ENCODE measurements around the gene EFNA2. TPM values are rescaled to one million over a fixed set of nuclear protein-coding genes. Genes with fewer than 3 reads are reported as not detected.
A peak's percentile ranks its signal among the peaks of the same experiment; 100 is the strongest.

EFNA2 gene
- total RNA-seq, 1 experiment from 2014 or later: 11.4 TPM

DNA sequence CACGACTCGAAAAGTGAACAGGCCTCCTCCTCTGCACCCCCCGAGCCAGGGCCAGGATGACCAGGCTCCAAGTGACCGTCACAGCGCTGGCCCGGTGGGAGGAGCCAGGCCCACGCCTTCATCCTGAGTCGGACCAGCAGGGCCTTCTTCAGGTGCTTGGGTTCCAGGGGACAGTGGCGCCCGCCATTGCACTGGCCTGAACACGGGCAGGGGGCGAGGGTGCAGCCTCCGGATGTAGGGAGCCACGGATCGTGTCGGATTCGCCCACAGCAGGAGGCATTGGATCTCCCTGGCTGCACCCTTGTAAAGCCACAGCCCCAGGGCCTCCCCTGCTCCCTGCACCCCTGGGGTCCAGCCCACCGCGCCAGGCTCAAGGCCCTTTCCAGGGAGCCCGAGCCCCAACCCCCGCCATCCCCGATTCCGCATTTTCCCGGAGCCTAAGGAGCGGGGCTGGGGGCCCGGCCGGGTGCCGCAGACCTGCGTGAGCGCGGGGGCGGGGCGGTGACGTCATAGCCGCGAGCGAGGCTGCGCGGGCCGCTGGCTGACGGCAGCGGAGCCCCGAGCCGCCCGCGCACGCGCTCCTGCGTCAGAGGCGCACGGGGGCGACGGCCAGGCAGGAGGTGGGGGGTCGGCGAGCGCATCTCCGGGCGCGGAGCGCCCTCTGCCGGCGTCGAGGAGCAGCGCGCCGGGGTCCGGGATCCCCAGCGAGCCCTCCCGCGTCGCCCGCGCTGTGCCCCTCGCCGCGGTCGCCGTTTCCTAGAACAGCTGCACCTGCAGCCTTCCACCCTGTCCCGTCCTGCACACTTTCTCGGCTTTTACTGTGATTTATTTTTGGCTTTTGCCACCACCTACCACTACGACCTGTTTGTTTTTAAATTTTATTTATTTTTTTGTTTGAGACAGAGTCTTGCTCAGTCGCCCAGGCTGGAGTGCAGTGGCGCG lies 45.6 kb upstream of the EFNA2 start (continued):
- TF ChIP-seq, protein P1, sequence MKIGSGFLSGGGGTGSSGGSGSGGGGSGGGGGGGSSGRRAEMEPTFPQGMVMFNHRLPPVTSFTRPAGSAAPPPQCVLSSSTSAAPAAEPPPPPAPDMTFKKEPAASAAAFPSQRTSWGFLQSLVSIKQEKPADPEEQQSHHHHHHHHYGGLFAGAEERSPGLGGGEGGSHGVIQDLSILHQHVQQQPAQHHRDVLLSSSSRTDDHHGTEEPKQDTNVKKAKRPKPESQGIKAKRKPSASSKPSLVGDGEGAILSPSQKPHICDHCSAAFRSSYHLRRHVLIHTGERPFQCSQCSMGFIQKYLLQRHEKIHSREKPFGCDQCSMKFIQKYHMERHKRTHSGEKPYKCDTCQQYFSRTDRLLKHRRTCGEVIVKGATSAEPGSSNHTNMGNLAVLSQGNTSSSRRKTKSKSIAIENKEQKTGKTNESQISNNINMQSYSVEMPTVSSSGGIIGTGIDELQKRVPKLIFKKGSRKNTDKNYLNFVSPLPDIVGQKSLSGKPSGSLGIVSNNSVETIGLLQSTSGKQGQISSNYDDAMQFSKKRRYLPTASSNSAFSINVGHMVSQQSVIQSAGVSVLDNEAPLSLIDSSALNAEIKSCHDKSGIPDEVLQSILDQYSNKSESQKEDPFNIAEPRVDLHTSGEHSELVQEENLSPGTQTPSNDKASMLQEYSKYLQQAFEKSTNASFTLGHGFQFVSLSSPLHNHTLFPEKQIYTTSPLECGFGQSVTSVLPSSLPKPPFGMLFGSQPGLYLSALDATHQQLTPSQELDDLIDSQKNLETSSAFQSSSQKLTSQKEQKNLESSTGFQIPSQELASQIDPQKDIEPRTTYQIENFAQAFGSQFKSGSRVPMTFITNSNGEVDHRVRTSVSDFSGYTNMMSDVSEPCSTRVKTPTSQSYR (CRISPR knock-in tag; IDR thresholded peaks at IDR 0.05): 0 out of 2 replicates have a peak, but pooled peaks have one; percentile 23
- TF ChIP-seq, protein P2, sequence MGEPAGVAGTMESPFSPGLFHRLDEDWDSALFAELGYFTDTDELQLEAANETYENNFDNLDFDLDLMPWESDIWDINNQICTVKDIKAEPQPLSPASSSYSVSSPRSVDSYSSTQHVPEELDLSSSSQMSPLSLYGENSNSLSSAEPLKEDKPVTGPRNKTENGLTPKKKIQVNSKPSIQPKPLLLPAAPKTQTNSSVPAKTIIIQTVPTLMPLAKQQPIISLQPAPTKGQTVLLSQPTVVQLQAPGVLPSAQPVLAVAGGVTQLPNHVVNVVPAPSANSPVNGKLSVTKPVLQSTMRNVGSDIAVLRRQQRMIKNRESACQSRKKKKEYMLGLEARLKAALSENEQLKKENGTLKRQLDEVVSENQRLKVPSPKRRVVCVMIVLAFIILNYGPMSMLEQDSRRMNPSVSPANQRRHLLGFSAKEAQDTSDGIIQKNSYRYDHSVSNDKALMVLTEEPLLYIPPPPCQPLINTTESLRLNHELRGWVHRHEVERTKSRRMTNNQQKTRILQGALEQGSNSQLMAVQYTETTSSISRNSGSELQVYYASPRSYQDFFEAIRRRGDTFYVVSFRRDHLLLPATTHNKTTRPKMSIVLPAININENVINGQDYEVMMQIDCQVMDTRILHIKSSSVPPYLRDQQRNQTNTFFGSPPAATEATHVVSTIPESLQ (CRISPR knock-in tag; IDR thresholded peaks at IDR 0.05): no peak
- TF ChIP-seq EMX1 (CRISPR knock-in tag; IDR thresholded peaks at IDR 0.05) (no peak), ETV6 (CRISPR knock-in tag; IDR thresholded peaks at IDR 0.05) (no peak), ZNF121 (CRISPR knock-in tag; IDR thresholded peaks at IDR 0.05) (peak; percentile 46; the same call in 1 of the 2 replicates), RELA (CRISPR knock-in tag; IDR thresholded peaks at IDR 0.05; ENCODE audit: borderline replicate concordance) (0 out of 2 replicates have a peak, but pooled peaks have one; percentile 26), SP1 (CRISPR knock-in tag; conservative IDR thresholded peaks at IDR 0.05) (peak; percentile 91), CREM (CRISPR knock-in tag; IDR thresholded peaks at IDR 0.05) (peak; percentile 95), ZNF423 (CRISPR knock-in tag; IDR thresholded peaks at IDR 0.05) (peak; percentile 75)
- TF ChIP-seq, protein P3, sequence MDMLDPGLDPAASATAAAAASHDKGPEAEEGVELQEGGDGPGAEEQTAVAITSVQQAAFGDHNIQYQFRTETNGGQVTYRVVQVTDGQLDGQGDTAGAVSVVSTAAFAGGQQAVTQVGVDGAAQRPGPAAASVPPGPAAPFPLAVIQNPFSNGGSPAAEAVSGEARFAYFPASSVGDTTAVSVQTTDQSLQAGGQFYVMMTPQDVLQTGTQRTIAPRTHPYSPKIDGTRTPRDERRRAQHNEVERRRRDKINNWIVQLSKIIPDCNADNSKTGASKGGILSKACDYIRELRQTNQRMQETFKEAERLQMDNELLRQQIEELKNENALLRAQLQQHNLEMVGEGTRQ (CRISPR knock-in tag; IDR thresholded peaks at IDR 0.05): peak; percentile 58

DNA sequence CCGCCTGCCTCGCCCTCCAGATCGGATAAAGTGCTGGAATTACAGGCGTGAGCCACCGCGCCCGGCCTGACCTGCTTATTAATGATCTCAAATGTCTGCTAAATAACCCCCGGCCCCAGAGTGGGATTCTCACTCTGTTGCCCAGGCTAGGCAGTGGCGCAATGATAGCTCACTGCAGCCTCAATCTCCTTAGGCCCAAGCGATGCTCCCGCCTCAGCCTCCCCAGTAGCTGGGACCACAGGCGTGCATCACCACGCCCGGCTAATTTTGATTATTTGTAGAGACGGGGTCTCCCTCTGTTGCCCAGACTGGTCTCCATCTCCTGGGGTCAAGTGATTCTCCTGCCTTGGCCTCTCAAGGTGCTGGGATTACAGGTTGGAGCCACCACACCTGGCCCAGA lies 44.7 kb upstream of the EFNA2 start:
- POLR2A ChIA-PET: interaction anchor here (1.7 kb wide), 1 partner anchor 28 kb away, joined by 4 read pairs; no protein-coding TSS in a partner anchor
- no peak overlapping the region for H3K27ac Mint-ChIP-seq
- peak overlapping the region; percentile 75 for H3K4me3 Mint-ChIP-seq
- ATAC-seq: no peak
- no peak for TF ChIP-seq MXD4 (CRISPR knock-in tag; IDR thresholded peaks at IDR 0.05; ENCODE audit: borderline replicate concordance)
- TF ChIP-seq ZNF396 (CRISPR knock-in tag; IDR thresholded peaks at IDR 0.05; ENCODE audit: borderline replicate concordance): no peak
- no peak for TF ChIP-seq ZNF423 (CRISPR knock-in tag; IDR thresholded peaks at IDR 0.05)
- no peak for DNase-seq (ENCODE audit: low spot score)
- H3K4me1 Mint-ChIP-seq: peaks cover 22% of the 10 kb centered on the region
- no peaks in the 10 kb centered on the region for H3K36me3 Mint-ChIP-seq
- CTCF ChIA-PET: interaction anchor here (0.6 to 9.7 kb wide), 15 partner anchors 16 to 595 kb away, joined by 3 to 648 read pairs (median 4); partner anchors contain the start of genes ARHGAP45, CIRBP and GPX4
- H3K9me3 Mint-ChIP-seq: no peaks in the 10 kb centered on the region
- peaks cover 4% of the 10 kb centered on the region; the same call in 1 of the 2 replicates for H3K27me3 Mint-ChIP-seq (ENCODE audit: low read depth)

DNA sequence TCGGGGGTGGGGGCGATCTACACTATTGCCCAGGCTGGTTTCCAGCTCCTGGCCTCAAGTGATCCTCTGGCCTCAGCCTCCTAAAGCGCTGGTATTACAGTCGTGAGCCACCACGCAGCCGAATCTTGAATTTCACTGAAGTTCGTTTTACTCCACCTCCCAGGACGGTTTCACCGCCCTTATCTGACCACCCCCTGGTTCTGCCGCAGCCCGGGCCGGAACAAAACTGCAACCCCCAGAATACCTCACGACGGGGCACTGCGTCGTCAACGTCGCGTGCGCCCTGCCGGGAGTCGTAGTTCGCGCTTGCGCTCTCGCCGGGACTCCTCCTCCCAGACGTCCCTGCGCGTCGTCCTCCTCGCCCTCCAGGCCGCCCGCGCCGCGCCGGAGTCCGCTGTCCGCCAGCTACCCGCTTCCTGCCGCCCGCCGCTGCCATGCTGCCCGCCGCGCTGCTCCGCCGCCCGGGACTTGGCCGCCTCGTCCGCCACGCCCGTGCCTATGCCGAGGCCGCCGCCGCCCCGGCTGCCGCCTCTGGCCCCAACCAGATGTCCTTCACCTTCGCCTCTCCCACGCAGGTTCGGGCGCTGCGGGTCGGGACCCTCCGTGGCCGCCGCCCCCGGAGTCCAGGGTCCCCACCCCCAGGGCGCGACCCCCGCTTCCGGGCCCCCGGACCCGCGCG lies 44.1 kb upstream of the EFNA2 start, which contains the start of gene ATP5F1D:
Gene ATP5F1D (plus strand): TSS at position 335 of the 679 bp plus-strand sequence. CDS start 100 bp downstream, at position 435.
- ChIA-PET CTCF (interaction anchor here (0.7 to 9.7 kb wide), 11 partner anchors 19 to 177 kb away, joined by 3 to 648 read pairs (median 6); partner anchors contain the start of genes ARHGAP45, CIRBP and GPX4), POLR2A (interaction anchor here (1.7 kb wide), 1 partner anchor 27 kb away, joined by 4 read pairs; no protein-coding TSS in a partner anchor)
- Mint-ChIP-seq H3K4me1 (peaks cover 26% of the 10 kb centered on the region), H3K27me3 (ENCODE audit: low read depth) (peaks cover 4% of the 10 kb centered on the region; the same call in 1 of the 2 replicates), H3K36me3 (no peaks in the 10 kb centered on the region), H3K9me3 (no peaks in the 10 kb centered on the region), H3K4me3 (peak within 1 kb of the TSS; percentile 86), H3K27ac (peak within 1 kb of the TSS; percentile 87)
- peak; percentile 95 for DNase-seq (ENCODE audit: low spot score)
- ATAC-seq: peak; percentile 43
- TF ChIP-seq CREM (CRISPR knock-in tag; IDR thresholded peaks at IDR 0.05) (peak; percentile 71; the same call in 1 of the 2 replicates), RORB (CRISPR knock-in tag; IDR thresholded peaks at IDR 0.05) (no peak), ZNF219 (CRISPR knock-in tag; IDR thresholded peaks at IDR 0.05; ENCODE audit: borderline replicate concordance) (no peak), HMGA2 (CRISPR knock-in tag; IDR thresholded peaks at IDR 0.05) (no peak), TP53 (CRISPR knock-in tag; IDR thresholded peaks at IDR 0.05) (peak; percentile 69; the same call in 1 of the 2 replicates), ZNF317 (CRISPR knock-in tag; IDR thresholded peaks at IDR 0.05; ENCODE audit: borderline replicate concordance, low read depth) (no peak), PRRX2 (CRISPR knock-in tag; IDR thresholded peaks at IDR 0.05) (no peak), JAZF1 (CRISPR knock-in tag; IDR thresholded peaks at IDR 0.05) (no peak), SMAD3 (CRISPR knock-in tag; IDR thresholded peaks at IDR 0.05; ENCODE audit: borderline replicate concordance) (no peak)
- TF ChIP-seq, protein P3 (CRISPR knock-in tag; IDR thresholded peaks at IDR 0.05): peak; percentile 59
- TF ChIP-seq, protein P4, sequence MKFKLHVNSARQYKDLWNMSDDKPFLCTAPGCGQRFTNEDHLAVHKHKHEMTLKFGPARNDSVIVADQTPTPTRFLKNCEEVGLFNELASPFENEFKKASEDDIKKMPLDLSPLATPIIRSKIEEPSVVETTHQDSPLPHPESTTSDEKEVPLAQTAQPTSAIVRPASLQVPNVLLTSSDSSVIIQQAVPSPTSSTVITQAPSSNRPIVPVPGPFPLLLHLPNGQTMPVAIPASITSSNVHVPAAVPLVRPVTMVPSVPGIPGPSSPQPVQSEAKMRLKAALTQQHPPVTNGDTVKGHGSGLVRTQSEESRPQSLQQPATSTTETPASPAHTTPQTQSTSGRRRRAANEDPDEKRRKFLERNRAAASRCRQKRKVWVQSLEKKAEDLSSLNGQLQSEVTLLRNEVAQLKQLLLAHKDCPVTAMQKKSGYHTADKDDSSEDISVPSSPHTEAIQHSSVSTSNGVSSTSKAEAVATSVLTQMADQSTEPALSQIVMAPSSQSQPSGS (CRISPR knock-in tag; IDR thresholded peaks at IDR 0.05; ENCODE audit: borderline replicate concordance, low read depth): no peak
- TF ChIP-seq, protein P5, sequence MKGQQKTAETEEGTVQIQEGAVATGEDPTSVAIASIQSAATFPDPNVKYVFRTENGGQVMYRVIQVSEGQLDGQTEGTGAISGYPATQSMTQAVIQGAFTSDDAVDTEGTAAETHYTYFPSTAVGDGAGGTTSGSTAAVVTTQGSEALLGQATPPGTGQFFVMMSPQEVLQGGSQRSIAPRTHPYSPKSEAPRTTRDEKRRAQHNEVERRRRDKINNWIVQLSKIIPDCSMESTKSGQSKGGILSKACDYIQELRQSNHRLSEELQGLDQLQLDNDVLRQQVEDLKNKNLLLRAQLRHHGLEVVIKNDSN (CRISPR knock-in tag; IDR thresholded peaks at IDR 0.05): no peak

Measured in WTC11 (cell line).